ENCODE results near the gene TINAGL1. TPM values are rescaled to one million over a fixed set of nuclear protein-coding genes. Genes with fewer than 3 reads are reported as not detected.

Gene TINAGL1
- total and polyA plus RNA-seq, 2 experiments from 2014 or later, result 9.1 to 10.3 TPM

GRCh38 chr1:31573261-31573660 lies 3.1 kb upstream of the TINAGL1 start:
- H3K36me3 ChIP-seq, result no peaks in the 10 kb centered on the region
- H3K27me3 ChIP-seq, result no peaks in the 10 kb centered on the region
- H3K4me1 ChIP-seq (ENCODE audit: low read depth), result peaks cover 6% of the 10 kb centered on the region
- no peaks in the 10 kb centered on the region for H3K9me3 ChIP-seq (ENCODE audit: low read depth)
- DNase-seq (ENCODE audit: low read depth in 1 of 2, low spot score in 1 of 2), result no peak
- no peak for TF ChIP-seq CTCF (IDR thresholded peaks at IDR 0.05; ENCODE audit: low read depth, low read length)
- no peak overlapping the region for H3K4me3 ChIP-seq
- H3K27ac ChIP-seq, result no peak overlapping the region

- H3K4me1 ChIP-seq (ENCODE audit: low read depth), result peaks cover 15% of the 10 kb centered on the region
- H3K27ac ChIP-seq, result no peak overlapping the region
- H3K27me3 ChIP-seq, result no peaks in the 10 kb centered on the region
- no peak overlapping the region for H3K4me3 ChIP-seq
- no peak for DNase-seq (ENCODE audit: low read depth in 1 of 2, low spot score in 1 of 2)
- no peaks in the 10 kb centered on the region for H3K36me3 ChIP-seq
- H3K9me3 ChIP-seq (ENCODE audit: low read depth), result no peaks in the 10 kb centered on the region
- no peak for TF ChIP-seq CTCF (IDR thresholded peaks at IDR 0.05; ENCODE audit: low read depth, low read length)
Observed at GRCh38 chr1:31574749-31575368, 1.5 kb upstream of the TINAGL1 start.

GRCh38 chr1:31575369-31576140 lies 760 bp upstream of the TINAGL1 start:
- no peaks in the 10 kb centered on the region for H3K9me3 ChIP-seq (ENCODE audit: low read depth)
- no peak overlapping the region for H3K27ac ChIP-seq
- H3K27me3 ChIP-seq, result no peaks in the 10 kb centered on the region
- no peak overlapping the region for H3K4me3 ChIP-seq
- H3K36me3 ChIP-seq, result no peaks in the 10 kb centered on the region
- peaks cover 21% of the 10 kb centered on the region for H3K4me1 ChIP-seq (ENCODE audit: low read depth)
- TF ChIP-seq CTCF (IDR thresholded peaks at IDR 0.05; ENCODE audit: low read depth, low read length), result no peak
- DNase-seq (ENCODE audit: low read depth in 1 of 2, low spot score in 1 of 2), result no peak

- TF ChIP-seq CTCF (IDR thresholded peaks at IDR 0.05; ENCODE audit: low read depth, low read length), result no peak
- Histone ChIP-seq H3K27me3 (no peaks in the 10 kb centered on the region), H3K9me3 (ENCODE audit: low read depth) (no peaks in the 10 kb centered on the region), H3K36me3 (no peaks in the 10 kb centered on the region), H3K4me1 (ENCODE audit: low read depth) (peaks cover 21% of the 10 kb centered on the region), H3K4me3 (no peak overlapping the region), H3K27ac (no peak overlapping the region)
- DNase-seq (ENCODE audit: low read depth in 1 of 2, low spot score in 1 of 2), result no peak
Observed at GRCh38 chr1:31576743-31577455, 584 bp downstream of the TINAGL1 start.

GRCh38 chr1:31577515-31578192 lies 1.3 kb downstream of the TINAGL1 start:
- peaks cover 23% of the 10 kb centered on the region for H3K4me1 ChIP-seq (ENCODE audit: low read depth)

More at GRCh38 chr1:31577515-31578192, 1.3 kb downstream of the TINAGL1 start:
- Histone ChIP-seq H3K9me3 (ENCODE audit: low read depth) (no peaks in the 10 kb centered on the region), H3K27me3 (no peaks in the 10 kb centered on the region), H3K4me3 (no peak overlapping the region), H3K36me3 (no peaks in the 10 kb centered on the region), H3K27ac (no peak overlapping the region)
- TF ChIP-seq CTCF (IDR thresholded peaks at IDR 0.05; ENCODE audit: low read depth, low read length), result no peak
- peak in 1 of 2 donors; percentile 67 for DNase-seq (ENCODE audit: low read depth in 1 of 2, low spot score in 1 of 2)
